Large intestine (tissue), 3 donors: ENCODE measurements around the gene CNOT6. TPM values are rescaled to one million over a fixed set of nuclear protein-coding genes. Genes with fewer than 3 reads are reported as not detected.

Experiments
- DNase-seq, 2 donors: peaks; one replicate each; pipeline versions ENCODE4 v3.0.0 to v3.0.0-alpha.2; 2013
- H3K27ac ChIP-seq: one replicate; pipeline ENCODE4 v1.5.1; 2013; ENCODE audit warnings: low read length
- H3K27me3 ChIP-seq: 2 replicates; pipeline ENCODE4 v1.6.1; 2013; ENCODE audit warnings: low read length; ENCODE audit not compliant: control insufficient read depth, insufficient read depth
- H3K36me3 ChIP-seq: 2 replicates; pipeline ENCODE4 v1.6.1; 2013; ENCODE audit warnings: low read length; ENCODE audit not compliant: control insufficient read depth, insufficient read depth
- H3K4me1 ChIP-seq: one replicate; pipeline ENCODE4 v1.6.1; 2013; ENCODE audit warnings: low read length; ENCODE audit not compliant: control insufficient read depth, insufficient read depth
- H3K4me3 ChIP-seq: one replicate; pipeline ENCODE4 v1.5.1; 2013; ENCODE audit warnings: low read length
- H3K9me3 ChIP-seq: one replicate; pipeline ENCODE4 v1.6.1; 2013; ENCODE audit warnings: mild to moderate bottlenecking, low read depth, low read length, moderate library complexity; ENCODE audit not compliant: control insufficient read depth
- WGBS: methylation state at CpG from one replicate; pipeline ENCODE4 v1.1.5; 2013; ENCODE audit warnings: low lambda C conversion rate; ENCODE audit not compliant: insufficient coverage; 5-methylcytosine and 5-hydroxymethylcytosine counted together
- polyA plus RNA-seq: library from polyadenylated mRNA; unstranded; fragments of 120-200 nt; gene quantifications from one replicate; pipeline ENCODE4 v1.2.1, GENCODE V29; 2013

The CNOT6 gene
- polyA plus RNA-seq, 1 donor, result 31.8 TPM

DNA sequence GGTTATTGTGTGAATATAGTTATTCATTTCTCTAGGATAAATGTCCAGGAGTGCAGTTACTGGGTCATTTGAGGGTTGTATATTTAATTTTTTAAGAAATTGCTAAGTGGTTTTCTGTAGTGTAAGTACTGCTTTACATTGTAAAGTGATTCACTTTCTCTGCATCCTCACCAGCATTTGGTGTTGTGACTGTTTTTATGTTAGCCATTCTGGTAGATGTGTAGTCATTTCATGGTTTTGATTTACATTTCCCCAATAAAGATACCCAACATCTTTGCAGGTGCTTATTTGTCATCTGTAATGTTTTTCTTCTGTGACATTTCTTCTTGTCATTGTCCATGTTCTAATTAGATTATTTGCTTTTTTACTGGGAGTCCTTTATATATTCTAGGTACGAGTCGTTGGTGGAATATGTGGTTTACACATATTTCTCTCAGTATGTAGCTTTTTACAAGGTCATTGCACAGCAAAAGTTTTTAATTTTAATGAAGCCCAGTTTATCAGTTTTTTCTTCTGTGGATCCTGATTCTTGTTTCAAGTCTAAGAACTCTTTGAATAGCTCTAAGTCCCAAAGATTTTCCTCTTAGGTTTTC is 63.1 kb downstream of the CNOT6 start:
- Histone ChIP-seq H3K27me3 (no peaks in the 10 kb centered on the region), H3K36me3 (peaks cover 27% of the 10 kb centered on the region), H3K4me3 (no peak overlapping the region), H3K4me1 (no peaks in the 10 kb centered on the region), H3K9me3 (no peaks in the 10 kb centered on the region), H3K27ac (no peak overlapping the region)
- WGBS, result 100% methylated on average over 1 of the region's 2 CpGs
- no peak for DNase-seq

DNA sequence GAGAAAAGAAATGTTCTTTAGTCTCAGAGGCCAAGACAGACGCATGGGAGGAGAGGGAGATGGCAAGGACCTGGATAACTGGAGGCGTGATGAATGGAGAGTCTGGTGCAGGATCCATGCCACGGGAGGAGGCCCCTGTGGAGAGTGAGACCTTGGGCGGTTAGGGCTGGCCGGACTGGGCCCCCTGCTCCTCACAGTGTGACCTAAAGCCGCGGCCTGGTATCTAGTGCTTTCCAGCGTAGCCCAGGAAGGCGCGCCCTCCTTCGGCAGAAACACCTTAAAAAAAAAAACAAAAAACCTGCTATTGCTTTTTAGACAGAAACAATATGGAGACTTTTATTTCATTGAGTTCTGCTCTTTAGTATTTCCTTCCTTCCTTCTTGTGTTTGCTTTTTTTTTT is 64.1 kb downstream of the CNOT6 start:
- Histone ChIP-seq H3K27me3 (no peaks in the 10 kb centered on the region), H3K36me3 (peaks cover 27% of the 10 kb centered on the region), H3K4me3 (no peak overlapping the region), H3K9me3 (no peaks in the 10 kb centered on the region), H3K4me1 (no peaks in the 10 kb centered on the region), H3K27ac (no peak overlapping the region)
- no peak for DNase-seq
- no CpG with 5 or more reads among the region's 11 CpGs for WGBS

DNA sequence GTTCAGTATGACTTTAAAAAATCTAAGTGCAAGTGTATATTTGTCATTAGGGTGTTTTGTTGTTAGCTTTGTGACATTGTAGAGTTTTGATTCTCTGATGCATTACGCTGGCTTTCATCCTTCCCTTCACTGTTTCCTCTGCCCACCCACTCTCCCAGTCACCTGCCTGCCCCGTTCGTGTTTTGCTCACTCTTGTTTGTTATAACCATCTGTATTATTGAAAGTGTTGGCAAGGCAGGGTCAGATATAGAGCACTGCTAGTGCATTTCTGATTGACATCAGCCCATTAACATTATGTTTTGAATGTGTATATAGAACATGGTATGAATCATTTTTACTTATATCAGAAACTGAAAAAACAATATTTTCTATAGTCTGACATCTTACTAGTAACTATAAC is 69.8 kb downstream of the CNOT6 start:
- Histone ChIP-seq H3K4me3 (no peak overlapping the region), H3K4me1 (no peaks in the 10 kb centered on the region), H3K9me3 (no peaks in the 10 kb centered on the region), H3K36me3 (peaks cover 47% of the 10 kb centered on the region), H3K27ac (no peak overlapping the region), H3K27me3 (no peaks in the 10 kb centered on the region)
- WGBS, result no CpG with 5 or more reads among the region's 3 CpGs
- no peak for DNase-seq

DNA sequence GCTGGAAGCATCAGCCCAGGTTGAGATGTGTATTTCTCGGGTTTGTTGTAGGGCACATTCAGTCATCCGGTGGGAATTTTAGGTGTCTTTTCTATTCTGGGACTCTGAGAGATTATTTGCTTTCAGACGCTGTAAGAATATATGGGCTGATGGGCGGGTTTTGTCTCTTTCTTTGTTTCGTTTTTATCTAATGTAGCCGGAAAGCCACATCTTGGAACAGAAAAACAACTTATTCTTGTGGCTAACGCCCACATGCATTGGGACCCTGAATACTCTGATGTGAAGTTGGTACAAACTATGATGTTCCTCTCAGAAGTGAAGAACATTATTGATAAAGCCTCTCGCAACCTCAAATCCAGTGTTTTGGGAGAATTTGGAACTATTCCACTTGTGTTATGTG is 74.7 kb downstream of the CNOT6 start:
- peaks cover 70% of the 10 kb centered on the region for H3K36me3 ChIP-seq
- no peaks in the 10 kb centered on the region for H3K4me1 ChIP-seq
- no peaks in the 10 kb centered on the region for H3K27me3 ChIP-seq
- DNase-seq, result no peak
- no CpG with 5 or more reads among the region's 8 CpGs for WGBS
- no peak overlapping the region for H3K4me3 ChIP-seq
- H3K9me3 ChIP-seq, result no peaks in the 10 kb centered on the region
- H3K27ac ChIP-seq, result no peak overlapping the region

DNA sequence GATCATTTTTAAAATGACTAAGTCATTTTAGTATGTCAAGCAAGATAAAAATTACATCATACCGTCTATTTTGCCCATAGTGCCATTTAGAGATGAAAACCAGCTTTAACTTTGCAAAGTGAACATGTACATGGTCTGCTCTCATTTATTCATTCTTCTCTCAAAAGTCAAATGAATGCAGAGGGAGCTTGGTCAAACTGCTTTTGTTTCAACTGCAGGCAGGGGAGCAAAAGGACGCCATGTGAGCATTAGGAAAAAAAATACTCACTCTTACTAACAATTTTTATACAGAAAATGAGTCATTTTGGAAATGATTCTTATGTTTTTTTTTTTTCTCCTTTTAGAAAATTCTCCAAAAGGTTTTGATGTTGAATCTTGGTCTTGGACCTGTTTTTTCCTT is 81.4 kb downstream of the CNOT6 start:
- Histone ChIP-seq H3K4me1 (no peaks in the 10 kb centered on the region), H3K9me3 (no peaks in the 10 kb centered on the region), H3K27ac (no peak overlapping the region), H3K36me3 (peaks cover 41% of the 10 kb centered on the region), H3K27me3 (no peaks in the 10 kb centered on the region), H3K4me3 (no peak overlapping the region)
- 100% methylated on average over 1 of the region's 2 CpGs for WGBS
- no peak for DNase-seq

DNA sequence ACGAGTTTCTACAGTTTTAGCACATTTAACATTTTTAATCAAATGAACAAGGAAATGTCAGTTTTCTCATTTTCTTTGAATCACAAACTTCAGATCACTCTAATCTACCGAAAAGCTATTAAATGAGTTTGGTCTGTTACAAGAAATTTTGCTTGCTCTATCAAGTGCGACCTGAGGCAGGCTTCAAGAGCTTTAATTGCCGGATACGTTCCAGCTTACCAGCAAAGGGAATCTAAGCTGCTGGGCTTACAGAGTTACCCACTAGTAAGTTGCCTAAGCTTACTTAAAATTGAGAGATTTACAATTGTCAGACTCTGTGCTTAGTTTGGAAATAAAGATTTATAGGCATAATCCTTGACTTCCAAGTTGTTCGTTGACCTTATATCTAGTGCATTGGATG is 86.5 kb downstream of the CNOT6 start:
- Histone ChIP-seq H3K36me3 (peaks cover 12% of the 10 kb centered on the region), H3K9me3 (peaks cover 6% of the 10 kb centered on the region), H3K27ac (no peak overlapping the region), H3K4me3 (no peak overlapping the region), H3K27me3 (no peaks in the 10 kb centered on the region), H3K4me1 (no peaks in the 10 kb centered on the region)
- WGBS, result 100% methylated on average over 1 of the region's 6 CpGs
- DNase-seq, result no peak

DNA sequence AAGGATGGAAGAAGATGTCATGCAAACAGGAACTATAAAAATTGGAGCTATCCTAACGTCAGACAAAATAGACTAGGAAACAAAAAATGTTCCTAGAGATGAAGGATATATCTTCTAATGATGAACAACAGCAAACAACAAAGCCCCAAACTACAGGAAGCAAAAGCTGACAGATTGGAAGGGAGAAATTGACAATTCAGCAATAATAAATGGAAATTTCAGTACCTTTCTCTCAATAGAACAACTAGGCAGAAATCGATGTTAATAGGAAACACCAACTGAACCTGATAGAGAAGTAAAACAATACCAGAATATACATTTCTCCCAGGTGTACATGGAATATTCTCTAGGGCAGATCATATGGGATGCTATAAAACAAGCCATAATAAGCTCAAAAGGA is 89.6 kb downstream of the CNOT6 start:
- WGBS, result no CpG with 5 or more reads among the region's 2 CpGs
- Histone ChIP-seq H3K27ac (no peak overlapping the region), H3K36me3 (no peaks in the 10 kb centered on the region), H3K4me3 (no peak overlapping the region), H3K4me1 (no peaks in the 10 kb centered on the region), H3K27me3 (peaks cover 16% of the 10 kb centered on the region), H3K9me3 (peaks cover 6% of the 10 kb centered on the region)
- DNase-seq, result no peak

DNA sequence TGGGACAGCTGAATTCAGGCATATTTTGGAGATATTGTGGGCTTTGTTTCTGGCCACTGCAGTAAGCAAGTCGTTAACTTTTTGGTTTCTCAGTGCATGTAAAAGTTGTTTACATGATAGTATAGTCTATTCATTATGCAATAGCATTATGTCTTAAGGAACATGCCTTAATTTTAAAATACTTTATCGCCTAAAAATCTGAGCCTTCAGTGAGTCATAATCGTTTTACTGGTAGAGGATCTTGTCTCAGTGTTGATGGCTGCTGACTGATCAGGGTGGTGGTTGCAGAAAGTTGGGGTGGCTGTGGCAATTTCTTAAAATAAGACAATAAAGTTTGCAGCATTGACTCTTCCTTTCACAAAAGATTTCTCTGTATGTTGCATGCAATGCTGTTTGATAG is 92.0 kb downstream of the CNOT6 start:
- no peak overlapping the region for H3K4me3 ChIP-seq
- DNase-seq, result no peak
- no peaks in the 10 kb centered on the region for H3K36me3 ChIP-seq
- H3K9me3 ChIP-seq, result peaks cover 6% of the 10 kb centered on the region
- no peak overlapping the region for H3K27ac ChIP-seq
- WGBS, result 100% methylated on average over 1 of the region's 3 CpGs
- H3K4me1 ChIP-seq, result no peaks in the 10 kb centered on the region
- H3K27me3 ChIP-seq, result peaks cover 38% of the 10 kb centered on the region

DNA sequence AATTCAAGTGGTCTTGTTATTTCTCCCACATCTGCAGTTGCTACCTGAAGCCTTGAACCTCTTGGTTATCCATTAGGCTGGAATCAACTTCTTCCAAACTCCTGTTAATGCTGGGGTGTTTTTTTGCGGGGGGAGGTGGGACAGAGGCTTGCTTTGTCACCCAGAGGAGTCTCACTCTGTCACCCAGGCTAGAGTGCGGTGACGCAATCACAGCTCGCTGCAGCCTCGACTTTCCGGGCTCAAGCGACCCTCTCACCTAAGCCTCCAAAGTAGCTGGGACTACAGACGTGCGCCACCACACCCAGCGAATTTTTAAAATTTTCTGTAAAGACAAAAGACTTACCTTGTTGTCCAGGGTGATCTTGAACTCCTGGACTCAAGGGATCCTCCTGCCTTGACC is 92.7 kb downstream of the CNOT6 start:
- Histone ChIP-seq H3K36me3 (no peaks in the 10 kb centered on the region), H3K27me3 (peaks cover 45% of the 10 kb centered on the region), H3K4me3 (no peak overlapping the region), H3K27ac (no peak overlapping the region), H3K9me3 (peaks cover 6% of the 10 kb centered on the region), H3K4me1 (no peaks in the 10 kb centered on the region)
- DNase-seq, result no peak
- WGBS, result no CpG with 5 or more reads among the region's 10 CpGs

DNA sequence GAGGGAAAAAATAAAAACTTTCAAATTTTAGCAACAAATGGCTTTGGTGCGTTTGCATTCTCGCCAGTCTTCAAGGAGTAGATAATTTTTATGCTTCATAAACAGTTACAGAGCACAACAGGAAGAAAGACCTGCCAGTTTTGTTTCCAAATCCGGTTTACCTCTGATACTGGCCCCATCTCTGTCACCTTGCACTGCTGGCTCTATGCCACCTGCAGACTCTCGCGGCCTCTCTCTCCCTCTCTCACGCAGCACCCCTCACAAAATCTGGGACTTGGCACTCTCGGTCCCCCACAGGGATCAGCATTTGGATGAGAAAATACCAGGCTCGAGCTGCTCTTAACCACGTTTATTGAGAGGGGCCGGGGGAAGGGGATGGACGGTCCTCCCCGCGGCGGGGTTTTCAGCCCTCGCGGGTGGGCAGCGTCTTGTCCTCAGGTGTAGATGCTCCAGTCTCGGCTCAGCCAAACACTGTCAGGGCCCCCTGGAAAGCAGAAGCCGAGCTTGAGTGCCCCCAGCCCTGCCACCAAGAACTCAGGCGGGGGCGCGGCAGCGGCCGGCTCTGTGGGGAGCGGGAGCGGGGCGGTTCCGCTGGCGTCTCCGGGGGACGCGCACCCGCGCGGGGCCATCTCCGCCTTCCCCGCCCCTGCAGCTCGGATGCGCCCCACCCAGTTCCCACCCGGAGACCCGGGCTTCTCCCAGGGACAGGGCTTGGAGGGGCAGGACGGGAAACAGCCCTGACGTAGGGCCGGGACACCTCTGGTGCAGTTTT is 95.8 kb downstream of the CNOT6 start:
- no peaks in the 10 kb centered on the region for H3K9me3 ChIP-seq
- DNase-seq, result no peak
- H3K27me3 ChIP-seq, result peaks cover 65% of the 10 kb centered on the region
- no peaks in the 10 kb centered on the region for H3K36me3 ChIP-seq
- no peaks in the 10 kb centered on the region for H3K4me1 ChIP-seq
- WGBS, result no CpG with 5 or more reads among the region's 44 CpGs
- no peak overlapping the region for H3K4me3 ChIP-seq
- no peak overlapping the region for H3K27ac ChIP-seq
